Mammary epithelial cell (primary cell): ENCODE results near the gene CLPX.

Experiments used
- EZH2 ChIP-seq: IDR thresholded peaks from 2 replicates; pipeline ENCODE4 v1.6.1; 2012; ENCODE audit warnings: low read length, inconsistent platforms, borderline replicate concordance
- TF ChIP-seq, protein P1 (sequence below), 2 donors: IDR thresholded peaks in 1 of 2; conservative IDR thresholded peaks in 1 of 2; 2 replicates each; pipeline ENCODE4 v1.5.1; 2011 to 2012; ENCODE audit warnings: inconsistent platforms in 2 of 2, low read length in 2 of 2, mild to moderate bottlenecking in 2 of 2, control low read depth in 1 of 2, low read depth in 1 of 2; ENCODE audit not compliant: insufficient read depth in 1 of 2; ENCODE audit errors: extremely low read depth in 1 of 2

- TF ChIP-seq, protein P1, sequence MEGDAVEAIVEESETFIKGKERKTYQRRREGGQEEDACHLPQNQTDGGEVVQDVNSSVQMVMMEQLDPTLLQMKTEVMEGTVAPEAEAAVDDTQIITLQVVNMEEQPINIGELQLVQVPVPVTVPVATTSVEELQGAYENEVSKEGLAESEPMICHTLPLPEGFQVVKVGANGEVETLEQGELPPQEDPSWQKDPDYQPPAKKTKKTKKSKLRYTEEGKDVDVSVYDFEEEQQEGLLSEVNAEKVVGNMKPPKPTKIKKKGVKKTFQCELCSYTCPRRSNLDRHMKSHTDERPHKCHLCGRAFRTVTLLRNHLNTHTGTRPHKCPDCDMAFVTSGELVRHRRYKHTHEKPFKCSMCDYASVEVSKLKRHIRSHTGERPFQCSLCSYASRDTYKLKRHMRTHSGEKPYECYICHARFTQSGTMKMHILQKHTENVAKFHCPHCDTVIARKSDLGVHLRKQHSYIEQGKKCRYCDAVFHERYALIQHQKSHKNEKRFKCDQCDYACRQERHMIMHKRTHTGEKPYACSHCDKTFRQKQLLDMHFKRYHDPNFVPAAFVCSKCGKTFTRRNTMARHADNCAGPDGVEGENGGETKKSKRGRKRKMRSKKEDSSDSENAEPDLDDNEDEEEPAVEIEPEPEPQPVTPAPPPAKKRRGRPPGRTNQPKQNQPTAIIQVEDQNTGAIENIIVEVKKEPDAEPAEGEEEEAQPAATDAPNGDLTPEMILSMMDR (conservative IDR thresholded peaks at IDR 0.05 in 1 of 2, IDR thresholded peaks at IDR 0.05 in 1 of 2; ENCODE audit: extremely low read depth in 1 of 2, insufficient read depth in 1 of 2, low read depth in 1 of 2, low read length in 2 of 2), result no peak
- TF ChIP-seq EZH2, result no peak
These were observed 30.4 kb upstream of the CLPX start for GRCh38 chr15:65215496-65215895.
